ENCODE data around the gene ALK.
A peak's percentile ranks its signal among the peaks of the same experiment; 100 is the strongest.
"Not testable (repeated sequence)": the region's sequence is repeated elsewhere in the genome, so short reads cannot be mapped to it uniquely, and the experiment has no call there.

ALK gene

GRCh38 chr2:29841386-29842004 lies 79.9 kb downstream of the ALK start:
- DNase-seq (ENCODE audit: low read depth), result peak; percentile 18

GRCh38 chr2:29839306-29839705 lies 82.1 kb downstream of the ALK start:
- DNase-seq (ENCODE audit: low read depth), result no peak

DNA sequence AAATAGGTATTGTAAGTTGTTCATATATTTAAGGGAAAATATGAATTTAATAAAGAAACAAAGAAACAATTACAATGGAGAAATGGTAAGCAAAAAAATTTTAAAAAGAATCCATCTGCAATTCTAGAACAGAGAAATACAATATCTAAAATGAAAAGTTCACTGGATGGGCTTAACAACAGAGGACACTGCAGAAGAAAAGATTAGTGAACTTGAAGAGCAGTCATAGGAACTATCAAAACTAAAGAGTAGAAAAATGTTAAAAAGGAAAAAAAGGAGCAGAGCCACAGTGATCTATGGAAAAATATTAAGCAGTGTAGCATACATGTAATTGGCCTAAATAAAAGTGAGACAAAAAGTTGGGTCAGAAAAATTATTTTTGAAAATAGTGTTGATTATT lies 83.5 kb downstream of the ALK start:
- no peak for DNase-seq (ENCODE audit: low read depth)

- no peak for DNase-seq (ENCODE audit: low read depth)
These were observed 86.8 kb downstream of the ALK start for GRCh38 chr2:29834624-29835023.

DNA sequence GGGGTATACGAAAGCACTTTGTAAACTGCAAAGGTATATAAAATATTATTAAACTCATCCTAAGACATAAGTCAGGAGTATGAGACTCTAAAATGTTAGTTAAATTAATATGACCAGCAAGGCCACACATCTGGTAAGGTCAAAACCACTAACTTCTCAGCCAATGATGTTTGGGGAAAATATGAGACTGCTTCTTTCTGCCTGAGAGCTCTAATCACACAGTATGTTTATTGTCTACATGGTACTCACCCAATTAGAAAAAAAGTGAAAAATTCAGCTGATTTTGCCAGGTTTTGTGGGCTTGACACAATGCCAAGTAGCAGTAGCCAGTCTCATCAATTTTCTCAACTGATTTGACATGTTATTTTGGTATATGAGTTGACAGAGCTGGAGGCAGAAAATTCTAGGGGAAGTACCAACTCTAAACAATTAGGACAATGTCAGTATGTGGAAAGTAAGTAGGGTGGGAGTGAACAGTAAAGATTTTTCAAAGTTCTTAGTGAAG lies 87.3 kb downstream of the ALK start:
- DNase-seq (ENCODE audit: low read depth), result no peak

GRCh38 chr2:29831560-29831959 lies 89.8 kb downstream of the ALK start:
- DNase-seq (ENCODE audit: low read depth), result no peak

GRCh38 chr2:29829841-29830240 lies 91.5 kb downstream of the ALK start:
- DNase-seq (ENCODE audit: low read depth), result no peak

DNA sequence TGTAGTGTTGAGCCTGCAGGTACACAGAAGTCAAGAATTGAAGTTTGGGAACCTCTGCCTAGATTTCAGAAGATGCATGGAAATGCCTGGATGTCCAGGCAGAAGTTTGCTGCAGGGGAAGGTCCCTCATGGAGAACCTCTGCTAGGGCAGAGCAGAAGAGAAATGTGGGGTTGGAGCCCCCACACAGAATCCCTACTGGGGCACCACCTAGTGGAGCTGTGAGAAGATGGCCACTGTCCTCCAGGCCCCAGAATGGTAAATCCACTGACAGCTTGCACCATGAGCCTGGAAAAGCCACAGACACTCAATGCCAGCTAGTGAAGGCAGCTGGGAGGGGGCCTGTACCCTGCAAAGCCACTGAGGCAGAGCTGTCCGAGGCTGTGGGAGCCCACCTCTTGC lies 97.2 kb downstream of the ALK start:
- not testable (repeated sequence) for DNase-seq (ENCODE audit: low read depth)

- no peak for DNase-seq (ENCODE audit: low read depth)
These were observed 99.8 kb downstream of the ALK start for GRCh38 chr2:29821591-29821990.

- DNase-seq (ENCODE audit: low read depth), result no peak
These were observed 101.8 kb downstream of the ALK start for GRCh38 chr2:29819570-29819969.

GRCh38 chr2:29817801-29818680 lies 103.3 kb downstream of the ALK start:
- no peak for DNase-seq (ENCODE audit: low read depth)

DNA sequence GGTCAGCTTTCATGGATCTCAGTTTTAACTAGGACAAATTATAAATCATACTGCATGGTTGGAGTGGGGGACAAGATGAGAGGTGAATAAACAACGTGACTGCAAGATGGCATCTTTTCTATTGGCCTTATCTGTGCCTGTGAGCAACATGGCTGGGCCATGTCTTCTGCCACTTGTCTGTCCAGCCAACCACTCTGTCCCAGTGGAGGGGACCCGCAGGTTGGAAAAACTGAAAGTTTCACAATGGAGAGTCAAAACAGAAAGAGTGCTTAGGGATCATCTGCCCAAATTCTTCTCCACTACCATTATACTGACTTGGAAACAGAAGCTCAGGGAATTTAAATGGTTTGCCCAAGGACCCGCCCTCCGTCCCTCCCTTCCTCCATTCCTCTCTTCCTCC lies 104.1 kb downstream of the ALK start:
- DNase-seq (ENCODE audit: low read depth), result no peak

- DNase-seq (ENCODE audit: low read depth), result no peak
These were observed 104.7 kb downstream of the ALK start for GRCh38 chr2:29816651-29817050.

DNA sequence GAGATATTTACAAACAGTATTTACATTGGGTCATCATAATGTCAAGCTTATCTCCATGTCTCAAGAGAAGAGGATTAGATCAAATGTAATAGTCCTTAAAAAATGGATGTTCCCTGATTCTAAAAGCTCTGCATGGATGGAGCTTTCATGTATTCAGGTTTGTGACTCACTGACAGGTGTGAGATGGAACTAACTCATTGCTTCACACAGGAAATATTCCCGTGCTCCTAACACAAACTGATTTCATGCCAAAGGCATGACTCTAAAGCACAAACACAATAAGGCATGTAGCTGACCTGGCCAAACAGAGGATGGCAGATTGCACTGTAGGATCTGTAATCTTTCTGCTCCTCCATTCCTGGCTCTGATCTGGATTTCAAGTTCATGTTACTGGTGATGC lies 110.0 kb downstream of the ALK start:
- peak; percentile 5 for DNase-seq (ENCODE audit: low read depth)

- peak; percentile 3 for DNase-seq (ENCODE audit: low read depth)
These were observed 110.4 kb downstream of the ALK start for GRCh38 chr2:29810956-29811355.

DNA sequence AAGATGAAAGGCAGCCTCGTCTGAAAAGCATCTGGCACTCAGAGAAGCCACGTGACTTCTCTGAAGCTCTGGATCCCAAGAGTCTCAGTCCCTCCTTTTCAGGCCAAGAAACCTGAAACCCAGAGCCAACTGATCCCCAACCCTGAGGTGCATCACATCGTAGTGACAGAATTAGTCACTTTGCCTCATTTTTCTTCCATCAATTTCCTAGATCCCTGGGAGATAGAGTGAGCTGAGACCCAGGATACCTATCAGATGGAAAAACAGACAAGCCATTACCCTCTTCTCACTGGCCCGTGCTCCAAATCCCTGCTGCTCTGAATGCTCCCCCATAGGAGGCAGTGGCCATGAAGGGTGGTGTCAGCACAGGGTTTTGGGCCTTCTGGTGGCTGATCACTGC lies 113.1 kb downstream of the ALK start:
- no peak for DNase-seq (ENCODE audit: low read depth)

GRCh38 chr2:29807082-29807481 lies 114.3 kb downstream of the ALK start:
- DNase-seq (ENCODE audit: low read depth), result no peak

- DNase-seq (ENCODE audit: low read depth), result no peak
These were observed 114.9 kb downstream of the ALK start for GRCh38 chr2:29806461-29806860.

DNA sequence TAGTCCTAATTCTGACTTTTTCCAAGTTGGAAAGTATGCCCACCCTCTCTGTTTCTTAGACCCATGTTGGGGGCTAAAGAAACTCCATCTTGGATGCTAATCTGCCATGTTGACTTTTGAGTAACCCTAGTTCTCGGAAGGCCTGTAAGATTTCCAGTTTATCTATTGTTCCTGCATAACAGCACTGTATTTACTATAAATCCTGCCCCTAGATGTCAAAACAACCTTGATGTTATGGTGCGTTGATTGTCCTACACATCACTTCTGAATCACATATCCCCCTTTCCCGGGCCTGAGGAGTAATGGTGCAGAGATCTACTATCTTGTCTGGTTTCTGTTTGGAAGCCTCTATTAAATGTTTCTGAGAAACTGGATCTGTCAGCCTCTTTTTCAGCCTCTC lies 116.7 kb downstream of the ALK start:
- DNase-seq (ENCODE audit: low read depth), result no peak

GRCh38 chr2:29803537-29803936 lies 117.8 kb downstream of the ALK start:
- no peak for DNase-seq (ENCODE audit: low read depth)

- DNase-seq (ENCODE audit: low read depth), result no peak
These were observed 118.4 kb downstream of the ALK start for GRCh38 chr2:29802986-29803385.

- DNase-seq (ENCODE audit: low read depth), result no peak
These were observed 121.8 kb downstream of the ALK start for GRCh38 chr2:29799628-29800027.

DNA sequence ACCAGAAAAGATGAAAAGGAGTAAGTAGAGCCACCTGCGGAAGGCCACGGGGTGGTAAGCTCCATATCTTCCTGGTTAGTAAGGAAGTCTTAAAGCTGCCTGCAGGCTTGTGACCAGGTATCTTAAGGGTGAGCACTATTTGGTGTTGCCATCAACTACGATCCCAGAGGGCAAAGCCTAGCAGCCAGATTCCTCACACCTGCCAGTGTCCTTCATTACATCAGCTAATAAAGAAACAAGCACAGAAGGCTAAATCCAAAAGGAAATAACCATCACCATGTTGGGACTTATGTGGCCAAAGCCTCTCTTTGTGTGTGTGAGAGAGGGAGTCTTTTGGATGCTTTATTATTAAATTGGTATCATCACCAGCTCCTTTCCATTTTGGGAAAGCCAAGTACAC lies 123.5 kb downstream of the ALK start:
- no peak for DNase-seq (ENCODE audit: low read depth)

- no peak for DNase-seq (ENCODE audit: low read depth)
These were observed 124.9 kb downstream of the ALK start for GRCh38 chr2:29796446-29796845.

Measured in amniotic epithelial cell (primary cell).